GM08714 (cell line): Measurements from ENCODE around the gene PLCB1.

Experiments used
- H3K4me3 ChIP-seq: fragments of 200-500 bp; sonication (Bioruptor generic); 2 replicates; pipeline ENCODE4 v1.5.1; 2014; ENCODE audit warnings: mild to moderate bottlenecking, low read length, inconsistent platforms
- ZNF274 ChIP-seq: IDR thresholded peaks from 2 replicates; pipeline ENCODE4 v1.6.1; 2012; ENCODE audit warnings: mild to moderate bottlenecking, low read depth, low read length

The PLCB1 gene

GRCh38 chr20:8879669-8880068, 747.6 kb downstream of the PLCB1 start:
- TF ChIP-seq ZNF274, result no peak
- no peak overlapping the region for H3K4me3 ChIP-seq

DNA sequence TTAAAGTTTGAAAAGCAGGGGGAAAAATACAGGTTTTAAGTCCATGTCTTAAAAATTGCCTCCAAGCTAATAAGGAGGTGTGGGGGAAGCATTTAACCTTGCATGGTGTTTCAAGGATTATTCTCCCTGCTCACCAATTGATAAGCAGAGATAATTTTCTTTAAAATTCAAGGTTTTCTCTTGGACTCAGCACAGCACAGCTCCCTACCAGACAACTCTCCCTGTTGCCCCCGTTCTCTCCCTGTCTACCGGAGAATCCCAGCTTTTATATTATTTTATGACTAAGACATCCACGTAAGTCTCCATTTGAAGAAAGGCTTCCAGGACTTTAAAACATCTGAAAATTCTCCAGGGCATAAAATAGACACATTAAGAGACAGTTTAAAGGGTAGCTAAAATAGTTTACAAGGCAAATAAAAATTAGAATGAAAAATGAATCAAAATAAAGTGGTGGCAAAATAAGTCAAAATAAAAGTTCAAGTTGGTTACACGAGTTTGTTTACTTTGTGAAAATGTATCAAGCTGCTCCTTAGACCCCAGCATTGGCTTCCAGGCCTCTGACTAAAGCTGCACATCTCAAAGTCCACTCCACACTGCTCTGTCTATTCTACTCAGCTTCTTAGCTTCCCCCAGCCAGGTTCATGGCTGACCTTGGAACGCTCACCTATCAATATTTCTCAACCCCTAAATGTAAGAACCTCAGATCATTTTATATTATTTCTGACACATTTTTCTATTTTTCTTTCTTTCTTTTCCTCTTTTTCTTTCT, 748.2 kb downstream of the PLCB1 start:
- H3K4me3 ChIP-seq, result no peak overlapping the region
- TF ChIP-seq ZNF274, result no peak

DNA sequence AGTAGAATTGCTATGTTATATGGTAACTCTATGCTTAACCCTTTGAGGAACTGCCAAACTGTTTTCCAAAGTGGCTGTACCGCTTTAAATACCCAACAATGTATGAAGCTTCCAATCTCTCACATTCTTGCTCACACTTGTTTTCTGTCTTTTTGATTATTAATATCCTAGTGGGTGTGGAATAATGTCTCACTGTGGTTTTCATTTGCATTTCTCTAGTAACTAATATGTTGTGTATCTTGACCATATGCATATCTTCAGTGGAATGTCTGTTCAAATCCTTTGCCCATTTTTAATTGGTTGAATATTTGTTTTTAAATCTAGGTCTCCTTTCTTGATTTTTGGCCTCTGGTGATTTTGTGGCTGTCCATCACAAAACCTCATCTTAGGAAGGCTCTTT, 759.0 kb downstream of the PLCB1 start:
- H3K4me3 ChIP-seq, result no peak overlapping the region

DNA sequence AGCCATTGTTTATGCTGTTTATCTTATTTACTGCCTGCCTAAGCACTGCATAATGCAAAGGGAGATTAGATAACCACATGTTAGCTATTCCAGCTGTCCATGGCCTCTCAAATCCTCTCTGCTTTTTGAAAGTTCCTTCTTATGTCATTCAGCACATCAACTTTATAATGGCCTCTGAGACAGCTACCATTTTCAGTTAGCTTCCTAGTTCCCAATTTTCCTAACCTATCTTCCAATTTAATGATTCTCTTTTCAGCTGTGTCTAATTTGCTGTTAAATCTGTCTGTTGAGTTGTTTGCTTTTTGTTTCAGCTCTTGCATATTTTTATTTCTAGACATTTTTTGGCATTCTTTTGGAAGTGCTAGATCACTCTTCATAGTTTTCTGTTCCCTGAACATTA, 763.4 kb downstream of the PLCB1 start:
- no peak for TF ChIP-seq ZNF274
- H3K4me3 ChIP-seq, result no peak overlapping the region

More for the DNA sequence above, 759.0 kb downstream of the PLCB1 start:
- no peak for TF ChIP-seq ZNF274

DNA sequence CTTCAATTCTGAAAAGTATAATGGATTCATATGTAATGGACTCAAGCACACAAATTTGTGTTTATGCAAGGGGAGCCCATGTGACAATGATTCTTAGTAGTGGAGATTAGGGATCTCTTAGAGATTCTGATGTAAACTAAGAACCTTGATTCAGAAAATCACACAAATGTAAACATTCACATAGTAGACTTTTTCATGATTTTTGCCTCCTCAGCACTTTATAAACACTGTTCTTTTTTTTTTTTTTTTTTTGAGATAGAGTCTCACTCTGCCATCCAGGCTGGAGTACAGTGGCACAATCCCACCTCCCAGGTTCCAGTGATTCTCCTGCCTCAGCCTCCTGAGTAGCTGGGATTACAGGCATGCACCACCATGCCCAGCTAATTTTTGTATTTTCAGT, 766.8 kb downstream of the PLCB1 start:
- TF ChIP-seq ZNF274, result no peak
- no peak overlapping the region for H3K4me3 ChIP-seq

DNA sequence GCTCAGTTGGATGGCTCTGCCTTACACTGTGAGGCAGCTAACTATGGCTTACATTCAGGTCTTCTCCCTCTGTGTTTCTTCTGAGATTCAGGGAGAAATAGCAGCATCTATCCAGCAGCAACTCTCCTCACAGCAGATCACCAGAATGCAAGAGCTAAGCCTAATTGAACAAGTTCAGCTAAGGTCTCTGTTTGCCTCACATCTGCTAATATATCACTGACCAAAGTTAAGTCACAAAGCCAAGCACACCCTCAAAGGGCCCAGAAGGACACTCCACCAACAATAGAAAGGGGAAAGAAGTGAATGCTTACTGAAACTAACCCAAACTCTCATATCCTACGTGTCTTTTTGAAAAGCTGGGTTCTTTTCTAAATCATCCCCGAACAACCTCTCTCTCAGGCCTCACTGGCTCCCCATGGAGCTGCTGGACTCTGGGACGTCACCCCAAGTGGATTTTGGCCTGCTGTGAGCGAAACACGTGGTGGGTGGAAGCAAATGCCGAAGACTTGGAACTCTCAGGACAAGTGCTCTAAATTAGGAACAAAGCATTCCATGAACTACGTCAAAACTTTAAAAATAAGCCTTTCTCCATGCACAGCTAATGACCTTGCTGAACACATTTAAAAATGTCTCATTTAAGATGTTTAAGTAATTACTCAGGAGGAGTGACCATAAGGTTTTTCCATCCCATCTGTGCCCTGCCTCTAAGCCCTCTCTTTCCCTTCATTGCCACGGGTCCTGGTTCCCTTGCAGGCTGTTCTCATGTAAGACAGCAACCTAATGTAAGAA, 769.4 kb downstream of the PLCB1 start:
- no peak for TF ChIP-seq ZNF274
- no peak overlapping the region for H3K4me3 ChIP-seq

- no peak overlapping the region for H3K4me3 ChIP-seq
- no peak for TF ChIP-seq ZNF274
Observed at GRCh38 chr20:8903655-8904605, 771.9 kb downstream of the PLCB1 start.

DNA sequence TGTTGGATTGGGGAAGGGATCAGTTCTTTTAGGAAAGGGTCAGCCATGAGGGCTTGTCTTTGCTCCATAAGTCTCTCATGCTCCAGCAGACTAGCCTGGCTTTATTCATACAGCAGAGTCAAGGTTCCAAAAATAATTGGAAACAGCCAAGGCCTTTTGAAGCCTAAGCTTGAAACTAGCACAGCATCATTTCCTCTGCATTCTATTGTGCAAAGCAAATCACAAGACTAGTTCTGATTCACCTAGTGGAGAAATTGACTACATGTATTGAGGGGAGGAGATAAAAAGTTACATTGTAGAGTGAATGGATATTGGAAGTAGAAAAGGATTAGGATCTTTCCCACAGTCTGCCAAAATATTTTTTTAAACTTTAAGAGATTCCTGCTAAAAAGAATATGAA, 777.5 kb downstream of the PLCB1 start:
- no peak overlapping the region for H3K4me3 ChIP-seq
- TF ChIP-seq ZNF274, result no peak

GRCh38 chr20:8912096-8912495, 780.0 kb downstream of the PLCB1 start:
- no peak for TF ChIP-seq ZNF274
- no peak overlapping the region for H3K4me3 ChIP-seq

DNA sequence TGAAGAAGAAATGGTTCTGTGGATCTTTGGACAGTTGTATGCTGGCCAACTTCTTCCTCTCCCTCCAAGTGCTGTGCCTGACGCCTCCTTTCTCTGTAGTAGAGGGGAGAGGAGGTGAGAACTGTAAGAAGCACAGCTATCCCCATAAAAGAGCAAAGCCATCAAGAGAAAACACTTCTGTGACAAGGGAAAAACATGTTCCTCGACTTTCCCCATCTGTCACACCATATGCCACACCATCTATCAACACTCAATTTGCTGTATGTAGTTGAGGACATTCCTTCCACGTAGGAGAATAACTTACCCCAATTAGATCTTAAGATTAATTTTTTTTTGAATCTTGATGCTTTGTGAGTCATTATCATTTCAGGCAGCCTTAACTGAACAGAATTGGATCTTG, 780.7 kb downstream of the PLCB1 start:
- no peak overlapping the region for H3K4me3 ChIP-seq

DNA sequence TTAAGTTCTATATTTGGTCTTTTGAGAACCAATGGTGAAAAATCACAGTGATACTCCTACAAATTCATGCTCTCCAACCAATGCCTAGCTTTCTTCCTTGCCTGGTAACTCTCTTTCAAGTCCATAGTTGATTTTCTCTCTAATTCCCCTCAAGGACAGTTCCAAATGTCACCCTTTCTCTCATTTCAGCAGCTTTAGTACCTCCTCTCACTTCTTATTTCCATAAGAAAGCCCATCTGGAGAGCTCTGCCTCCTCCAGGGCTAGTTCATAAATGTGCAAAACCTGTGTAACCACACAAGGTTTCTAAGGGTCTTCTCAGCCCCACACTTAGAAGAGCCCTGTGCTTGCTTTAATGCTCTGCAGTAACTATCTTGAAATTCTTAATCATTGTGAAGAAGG, 781.4 kb downstream of the PLCB1 start:
- no peak overlapping the region for H3K4me3 ChIP-seq
- no peak for TF ChIP-seq ZNF274

More for the DNA sequence above, 780.7 kb downstream of the PLCB1 start:
- no peak for TF ChIP-seq ZNF274

DNA sequence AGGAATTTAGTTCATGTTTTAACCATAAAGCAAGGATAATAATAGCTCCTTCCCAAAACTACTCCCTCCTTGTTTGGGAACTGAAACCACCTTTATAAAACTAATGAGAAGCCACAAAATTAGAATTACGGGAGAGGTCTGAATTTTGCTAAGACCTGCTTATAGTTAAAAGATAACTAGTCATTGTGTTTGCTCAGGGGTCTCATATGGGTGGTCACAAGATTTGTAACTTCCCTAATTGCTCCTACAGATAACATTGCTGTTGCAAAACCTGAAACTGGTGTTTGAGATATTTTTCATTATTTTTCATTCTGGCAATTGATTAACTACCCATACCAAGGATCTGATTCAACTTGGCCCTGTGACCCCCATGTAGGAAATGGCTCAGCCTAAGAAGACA, 782.4 kb downstream of the PLCB1 start:
- no peak for TF ChIP-seq ZNF274
- H3K4me3 ChIP-seq, result no peak overlapping the region

DNA sequence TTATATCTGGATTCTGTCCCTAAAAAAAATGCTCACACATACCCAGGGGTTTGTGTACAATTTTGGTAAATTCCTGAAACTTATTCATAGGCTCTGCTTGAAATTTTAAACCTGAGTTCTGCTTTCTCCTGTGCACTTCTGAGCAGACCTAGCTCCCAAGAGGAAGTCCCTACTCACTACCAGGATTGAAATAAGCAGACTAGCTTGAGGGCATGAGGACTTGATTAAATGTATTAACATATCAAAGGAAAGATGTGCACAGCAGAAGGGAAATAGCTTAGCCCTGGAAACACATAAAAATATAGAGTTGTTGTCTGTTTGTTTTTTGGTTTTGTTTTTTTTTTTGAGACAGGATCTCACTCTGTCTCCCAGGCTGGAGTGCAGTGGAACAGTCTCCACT, 785.0 kb downstream of the PLCB1 start:
- no peak for TF ChIP-seq ZNF274
- no peak overlapping the region for H3K4me3 ChIP-seq

DNA sequence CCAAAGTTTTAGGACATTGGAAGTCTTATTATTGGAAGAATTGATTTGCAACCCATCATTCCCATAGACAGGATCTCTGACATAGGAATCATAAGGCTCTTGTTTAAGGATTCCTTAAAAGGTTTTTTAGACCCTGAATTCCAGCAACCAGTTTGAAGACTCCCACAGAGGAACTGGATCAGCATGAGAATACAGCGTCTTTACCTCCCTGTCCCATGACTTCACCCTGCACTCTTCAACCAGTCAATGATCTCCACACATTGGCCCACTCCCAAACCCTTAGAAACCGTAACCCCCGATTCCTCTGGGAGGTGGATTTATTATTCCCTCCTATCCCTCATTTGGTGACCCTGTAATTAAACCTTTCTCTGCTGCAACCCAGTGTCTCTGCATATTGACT, 786.1 kb downstream of the PLCB1 start:
- H3K4me3 ChIP-seq, result no peak overlapping the region

More for the DNA sequence above, 786.1 kb downstream of the PLCB1 start:
- TF ChIP-seq ZNF274, result no peak
